ENCODE measurements around the gene EMILIN2. TPM values are rescaled to one million over a fixed set of nuclear protein-coding genes. Genes with fewer than 3 reads are reported as not detected.
A peak's percentile ranks its signal among the peaks of the same experiment; 100 is the strongest.

Gene EMILIN2
- total and polyA plus RNA-seq, 9 of the 15 experiments (the other 6 are each of a cell fraction or from before 2014, with no cell fraction given), result 0.01 to 0.40 (median 0.19) TPM

DNA sequence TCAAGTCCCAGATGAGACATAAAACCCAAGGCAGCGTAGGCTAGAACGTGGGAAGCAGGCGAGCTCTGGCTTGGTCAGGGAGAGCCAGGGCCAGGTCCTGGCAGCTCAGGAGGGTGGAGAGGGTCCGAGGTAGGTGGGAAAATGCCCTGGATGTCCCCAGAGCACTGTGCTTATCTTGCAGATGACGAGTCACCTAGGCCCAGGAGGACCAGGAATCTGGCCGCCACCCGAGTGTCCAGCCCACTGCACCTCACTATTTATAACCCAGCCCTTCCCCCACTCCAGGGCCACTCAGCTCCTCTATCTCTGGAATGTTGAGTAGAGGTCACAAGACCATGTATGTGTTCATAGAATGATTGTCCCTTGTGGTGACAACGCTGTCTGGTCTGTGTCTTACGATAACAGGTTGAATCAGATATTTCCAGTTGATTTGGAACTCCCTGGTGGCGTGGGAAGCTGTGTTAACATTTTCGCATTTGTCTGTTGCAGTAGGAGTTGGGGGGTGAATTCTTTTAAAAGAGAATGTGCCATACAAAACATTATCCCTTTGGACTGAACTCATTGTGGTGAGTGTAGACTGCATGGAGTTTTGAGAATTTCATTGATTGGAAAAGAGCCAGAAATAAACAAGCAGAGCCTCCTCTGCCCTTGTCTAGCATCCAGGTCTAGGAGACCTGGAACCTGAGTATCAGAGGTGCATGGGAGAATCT is 47.5 kb downstream of the EMILIN2 start (continued):
- TF ChIP-seq, protein P1, sequence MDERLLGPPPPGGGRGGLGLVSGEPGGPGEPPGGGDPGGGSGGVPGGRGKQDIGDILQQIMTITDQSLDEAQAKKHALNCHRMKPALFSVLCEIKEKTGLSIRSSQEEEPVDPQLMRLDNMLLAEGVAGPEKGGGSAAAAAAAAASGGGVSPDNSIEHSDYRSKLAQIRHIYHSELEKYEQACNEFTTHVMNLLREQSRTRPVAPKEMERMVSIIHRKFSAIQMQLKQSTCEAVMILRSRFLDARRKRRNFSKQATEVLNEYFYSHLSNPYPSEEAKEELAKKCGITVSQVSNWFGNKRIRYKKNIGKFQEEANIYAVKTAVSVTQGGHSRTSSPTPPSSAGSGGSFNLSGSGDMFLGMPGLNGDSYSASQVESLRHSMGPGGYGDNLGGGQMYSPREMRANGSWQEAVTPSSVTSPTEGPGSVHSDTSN (CRISPR knock-in tag; IDR thresholded peaks at IDR 0.05; ENCODE audit: low read depth), result no peak
- TF ChIP-seq, protein P1 (tag; conservative IDR thresholded peaks at IDR 0.05; ENCODE audit: low read depth), result peak; percentile 64
- peak; percentile 63; the same call in 1 of the 2 replicates for TF ChIP-seq NFE2 (IDR thresholded peaks at IDR 0.05; ENCODE audit: low read depth)
- no peak for TF ChIP-seq PCBP2 (IDR thresholded peaks at IDR 0.05; ENCODE audit: low read depth, low read length, poor library complexity, severe bottlenecking)
- TF ChIP-seq TCF3 (CRISPR knock-in tag; IDR thresholded peaks at IDR 0.05), result peak; percentile 98
- TF ChIP-seq GTF2E2 (tag; IDR thresholded peaks at IDR 0.05), result no peak
- peak; percentile 64 for TF ChIP-seq MBD2 (IDR thresholded peaks at IDR 0.05; ENCODE audit: borderline replicate concordance, low read depth)
- peak; percentile 80 for TF ChIP-seq ATF7 (IDR thresholded peaks at IDR 0.05)
- TF ChIP-seq, protein P2, sequence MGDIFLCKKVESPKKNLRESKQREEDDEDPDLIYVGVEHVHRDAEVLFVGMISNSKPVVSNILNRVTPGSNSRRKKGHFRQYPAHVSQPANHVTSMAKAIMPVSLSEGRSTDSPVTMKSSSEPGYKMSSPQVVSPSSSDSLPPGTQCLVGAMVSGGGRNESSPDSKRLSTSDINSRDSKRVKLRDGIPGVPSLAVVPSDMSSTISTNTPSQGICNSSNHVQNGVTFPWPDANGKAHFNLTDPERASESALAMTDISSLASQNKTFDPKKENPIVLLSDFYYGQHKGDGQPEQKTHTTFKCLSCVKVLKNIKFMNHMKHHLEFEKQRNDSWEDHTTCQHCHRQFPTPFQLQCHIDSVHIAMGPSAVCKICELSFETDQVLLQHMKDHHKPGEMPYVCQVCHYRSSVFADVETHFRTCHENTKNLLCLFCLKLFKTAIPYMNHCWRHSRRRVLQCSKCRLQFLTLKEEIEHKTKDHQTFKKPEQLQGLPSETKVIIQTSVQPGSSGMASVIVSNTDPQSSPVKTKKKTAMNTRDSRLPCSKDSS (IDR thresholded peaks at IDR 0.05; ENCODE audit: low read depth, partially characterized antibody), result no peak
- peak; percentile 48; the same call in 1 of the 2 replicates for TF ChIP-seq NBN (IDR thresholded peaks at IDR 0.05; ENCODE audit: low read depth)
- no peak for TF ChIP-seq CHD4 (IDR thresholded peaks at IDR 0.05; ENCODE audit: insufficient read depth, insufficient replicate concordance, low read depth, low read length, poor library complexity, severe bottlenecking)
- TF ChIP-seq DPF2 (IDR thresholded peaks at IDR 0.05), result peak; percentile 88
- peak; percentile 97 for TF ChIP-seq KLF16 (IDR thresholded peaks at IDR 0.05)
- no peak for TF ChIP-seq ZBTB1 (CRISPR knock-in tag; IDR thresholded peaks at IDR 0.05; ENCODE audit: borderline replicate concordance, low read depth)
- peak; percentile 92 for TF ChIP-seq NCOR1 (IDR thresholded peaks at IDR 0.05)
- TF ChIP-seq ZNF140 (CRISPR knock-in tag; IDR thresholded peaks at IDR 0.05), result no peak
- peak; percentile 63 for TF ChIP-seq MYC (IDR thresholded peaks at IDR 0.05; ENCODE audit: low read depth, low read length)
- no peak for TF ChIP-seq MYC (CRISPR knock-in tag; IDR thresholded peaks at IDR 0.05; ENCODE audit: borderline replicate concordance, low read depth)
- TF ChIP-seq ZNF280B (CRISPR knock-in tag; IDR thresholded peaks at IDR 0.05), result no peak
- peak; percentile 83 for TF ChIP-seq JUN (IDR thresholded peaks at IDR 0.05; ENCODE audit: borderline replicate concordance, low read depth, low read length)
- TF ChIP-seq JUN (CRISPR knock-in tag; IDR thresholded peaks at IDR 0.05; ENCODE audit: borderline replicate concordance), result peak; percentile 85; the same call in 1 of the 2 replicates
- peak; percentile 97 for TF ChIP-seq MEF2D (tag; conservative IDR thresholded peaks at IDR 0.05; ENCODE audit: low read depth)
